Activated naive CD8-positive, alpha-beta T cell treated with anti-CD3 and anti-CD28 coated beads, Interleukin-2, amount 10 ng/mL, durations not matched to agents 7 days and 5 days (primary cell): ENCODE measurements around the gene NAIF1. TPM values are rescaled to one million over a fixed set of nuclear protein-coding genes. Genes with fewer than 3 reads are reported as not detected.
"Not testable (repeated sequence)": the region's sequence is repeated elsewhere in the genome, so short reads cannot be mapped to it uniquely, and the experiment has no call there.

Source experiments
- ATAC-seq: fragments of 150-1000 bp; cut with Tn5 transposase; one replicate; pipeline ENCODE4 v1.10.0; 2021; ENCODE audit warnings: low read depth, moderate library complexity
- POLR2A ChIA-PET: fragments of 350-600 bp; sonication (Branson Sonifier 250); formaldehyde crosslinking; loops from one replicate; lab custom pipeline; 2021; ENCODE audit warnings: antibody characterized with exemption; lab: Charles Lee
- DNase-seq: peaks from one replicate; pipeline ENCODE4 v3.0.0; 2021
- H3K27ac Mint-ChIP-seq: one replicate; pipeline ENCODE4 v1.8.0; 2022; ENCODE audit warnings: mild to moderate bottlenecking, mixed read lengths
- H3K27me3 Mint-ChIP-seq: one replicate; pipeline ENCODE4 v1.8.0; 2022; ENCODE audit warnings: mild to moderate bottlenecking, moderate library complexity, mixed read lengths
- H3K36me3 Mint-ChIP-seq: one replicate; pipeline ENCODE4 v1.8.0; 2021; ENCODE audit warnings: mild to moderate bottlenecking, mixed read lengths
- H3K4me1 Mint-ChIP-seq: one replicate; pipeline ENCODE4 v1.8.0; 2021; ENCODE audit warnings: mixed read lengths
- H3K4me3 Mint-ChIP-seq: one replicate; pipeline ENCODE4 v1.8.0; 2022; ENCODE audit warnings: mild to moderate bottlenecking, moderate library complexity, mixed read lengths
- H3K9me3 Mint-ChIP-seq: one replicate; pipeline ENCODE4 v1.8.0; 2021; ENCODE audit warnings: mixed read lengths
- total RNA-seq, 2 experiments: library from RNA; stranded (reverse); gene quantifications; one replicate each; pipeline ENCODE4 v1.2.3, GENCODE V29; 2021

NAIF1 gene
- 10 to 100 TPM; 11.8 to 13.2 TPM for total RNA-seq

- Mint-ChIP-seq H3K27ac (peak within 1 kb of the TSS; percentile 81), H3K4me1 (peaks cover 34% of the 10 kb centered on the region)
These were observed at the start of gene NAIF1 for GRCh38 chr9:128066713-128067644. NAIF1 (minus strand) TSS chr9:128067320; CDS start chr9:128067101, 219 bp downstream.

DNA sequence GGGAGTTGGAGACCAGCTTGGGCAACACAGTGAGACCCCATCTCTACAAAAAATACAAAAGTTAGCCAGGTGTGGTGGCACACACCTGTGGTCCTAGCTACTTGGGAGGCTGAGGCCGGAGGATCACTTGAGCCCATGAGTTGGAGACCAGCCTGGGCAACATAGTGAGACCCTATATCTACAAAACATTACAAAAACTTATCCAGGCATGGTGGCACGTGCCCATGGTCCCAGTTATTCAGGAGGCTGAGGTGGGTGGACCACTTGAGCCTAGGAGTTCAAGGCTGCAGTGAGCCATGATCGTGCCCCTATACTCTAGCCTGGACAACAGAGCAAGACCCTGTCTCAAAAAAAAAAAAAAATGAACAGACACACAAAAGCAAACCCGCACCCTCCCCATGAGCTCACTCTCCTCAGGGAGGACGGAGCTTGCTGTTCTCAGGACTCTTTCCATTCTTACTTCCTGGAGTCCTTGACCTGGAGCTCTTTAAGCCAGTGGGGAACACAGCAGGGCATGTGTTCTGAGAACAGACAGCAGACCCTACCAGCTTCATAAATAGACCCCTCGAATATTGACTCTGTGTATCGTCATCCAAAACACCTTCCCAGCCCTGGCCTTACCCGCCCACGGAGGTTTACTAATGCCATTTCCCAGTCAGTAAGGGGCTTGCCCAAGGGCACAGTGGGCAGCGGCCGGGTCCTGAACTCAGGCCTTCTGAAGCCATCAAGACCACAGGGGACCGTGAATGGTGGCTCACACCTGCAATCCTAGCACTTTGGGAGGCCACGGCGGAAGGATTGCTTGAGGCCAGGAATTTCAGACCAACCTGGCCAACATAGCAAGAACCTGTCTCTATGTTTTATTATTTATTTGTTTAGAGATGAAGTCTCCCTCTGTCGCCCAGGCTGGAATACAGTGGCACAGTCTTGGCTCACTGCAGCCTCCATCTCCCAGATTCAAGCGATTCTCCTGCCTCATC is 49.3 kb upstream of the NAIF1 start:
- H3K4me1 Mint-ChIP-seq, result peaks cover 8% of the 10 kb centered on the region
- H3K9me3 Mint-ChIP-seq, result no peaks in the 10 kb centered on the region
- no peak for ATAC-seq
- no peak for DNase-seq
- H3K36me3 Mint-ChIP-seq, result peaks cover 6% of the 10 kb centered on the region
- POLR2A ChIA-PET, result no interaction called here
- H3K27me3 Mint-ChIP-seq, result no peaks in the 10 kb centered on the region
- no peak overlapping the region for H3K4me3 Mint-ChIP-seq
- H3K27ac Mint-ChIP-seq, result no peak overlapping the region

More at GRCh38 chr9:128066713-128067644, at the start of gene NAIF1:
- DNase-seq (peak; percentile 94), ATAC-seq (peak; percentile 75)
- Mint-ChIP-seq H3K27me3 (no peaks in the 10 kb centered on the region), H3K36me3 (peaks cover 9% of the 10 kb centered on the region), H3K9me3 (no peaks in the 10 kb centered on the region), H3K4me3 (peak within 1 kb of the TSS; percentile 94)
- POLR2A ChIA-PET, result interaction anchor here (0.6 to 3.4 kb wide), 14 partner anchors 9 to 163 kb away, joined by 3 to 22 read pairs (median 5); no protein-coding TSS in a partner anchor

GRCh38 chr9:128115187-128116103 is 48.3 kb upstream of the NAIF1 start:
- no peak overlapping the region for H3K4me3 Mint-ChIP-seq
- peaks cover 8% of the 10 kb centered on the region for H3K4me1 Mint-ChIP-seq
- no peak overlapping the region for H3K27ac Mint-ChIP-seq
- no peaks in the 10 kb centered on the region for H3K9me3 Mint-ChIP-seq
- POLR2A ChIA-PET, result no interaction called here
- H3K27me3 Mint-ChIP-seq, result no peaks in the 10 kb centered on the region
- H3K36me3 Mint-ChIP-seq, result peaks cover 6% of the 10 kb centered on the region
- DNase-seq, result no peak
- ATAC-seq, result no peak

DNA sequence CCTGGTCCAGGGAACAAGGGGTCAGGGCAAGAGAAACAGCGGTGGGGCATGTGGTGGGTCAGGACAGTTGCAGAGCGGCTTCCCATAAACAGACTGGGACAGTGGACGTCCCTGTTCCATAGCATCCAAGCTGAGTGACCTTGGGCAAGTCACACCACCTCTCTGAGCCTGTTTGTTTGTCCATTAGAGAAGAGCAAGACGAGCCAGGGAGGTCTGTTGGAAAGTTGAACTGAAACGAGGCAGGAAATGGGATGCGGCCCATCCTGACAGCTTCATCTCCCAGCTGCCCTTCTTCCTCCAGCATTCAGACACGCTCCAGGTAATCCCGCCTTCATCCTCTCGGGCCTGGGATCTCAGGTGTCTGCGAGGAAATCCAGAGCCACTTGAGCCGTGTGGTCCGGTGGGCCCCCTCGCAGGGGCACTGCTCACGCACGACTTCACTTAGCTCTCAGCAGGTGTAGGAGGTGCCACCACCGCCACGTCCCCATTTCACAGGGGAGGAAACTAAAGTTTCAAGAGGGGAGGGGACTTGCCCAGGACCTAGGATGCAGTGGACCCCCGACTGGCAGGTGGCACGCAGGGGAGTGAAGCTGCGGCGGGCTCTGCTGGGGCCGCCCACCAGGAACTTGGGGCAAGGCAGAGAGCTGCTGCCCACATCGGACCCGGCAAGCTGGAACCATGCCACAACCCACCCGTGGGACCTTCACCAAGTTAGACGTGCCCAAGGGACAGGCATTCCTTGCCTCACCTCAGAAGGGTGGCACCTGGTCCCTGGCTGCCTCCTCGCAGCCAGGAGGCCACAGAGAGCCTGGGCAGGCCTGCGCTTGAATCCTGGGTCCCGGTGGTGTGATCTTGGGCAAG is 47.4 kb upstream of the NAIF1 start:
- DNase-seq (no peak), ATAC-seq (no peak)
- Mint-ChIP-seq H3K27ac (no peak overlapping the region), H3K4me3 (no peak overlapping the region), H3K36me3 (peaks cover 6% of the 10 kb centered on the region), H3K27me3 (no peaks in the 10 kb centered on the region), H3K9me3 (no peaks in the 10 kb centered on the region), H3K4me1 (peaks cover 8% of the 10 kb centered on the region)
- POLR2A ChIA-PET, result no interaction called here

GRCh38 chr9:128113526-128114325 is 46.6 kb upstream of the NAIF1 start:
- no peak for DNase-seq
- H3K27ac Mint-ChIP-seq, result no peak overlapping the region
- ATAC-seq, result no peak

GRCh38 chr9:128111726-128112125 is 44.6 kb upstream of the NAIF1 start:
- H3K4me1 Mint-ChIP-seq, H3K4me3 Mint-ChIP-seq, DNase-seq, H3K36me3 Mint-ChIP-seq, H3K27me3 Mint-ChIP-seq, ATAC-seq, H3K9me3 Mint-ChIP-seq: not testable (repeated sequence)
- H3K27ac Mint-ChIP-seq, result peak overlapping the region; percentile 34
- POLR2A ChIA-PET, result interaction anchor here (0.7 kb wide), 1 partner anchor 168 kb away, joined by 3 read pairs; no protein-coding TSS in a partner anchor

More at GRCh38 chr9:128113526-128114325, 46.6 kb upstream of the NAIF1 start:
- Mint-ChIP-seq H3K9me3 (no peaks in the 10 kb centered on the region), H3K4me1 (peaks cover 8% of the 10 kb centered on the region), H3K27me3 (no peaks in the 10 kb centered on the region), H3K36me3 (peaks cover 6% of the 10 kb centered on the region), H3K4me3 (no peak overlapping the region)
- POLR2A ChIA-PET, result no interaction called here

GRCh38 chr9:128109050-128109709 is 42.1 kb upstream of the NAIF1 start:
- Mint-ChIP-seq H3K4me1 (peaks cover 6% of the 10 kb centered on the region), H3K9me3 (no peaks in the 10 kb centered on the region), H3K36me3 (peaks cover 13% of the 10 kb centered on the region), H3K4me3 (no peak overlapping the region), H3K27ac (no peak overlapping the region), H3K27me3 (no peaks in the 10 kb centered on the region)
- DNase-seq (no peak), ATAC-seq (no peak)
- POLR2A ChIA-PET, result interaction anchor here (0.6 to 0.9 kb wide), 2 partner anchors 41 to 128 kb away, joined by 3 read pairs; partner anchors contain the start of gene SLC25A25

GRCh38 chr9:128108269-128109049 is 41.3 kb upstream of the NAIF1 start:
- Mint-ChIP-seq H3K36me3 (peaks cover 13% of the 10 kb centered on the region), H3K27ac (no peak overlapping the region), H3K9me3 (no peaks in the 10 kb centered on the region), H3K27me3 (no peaks in the 10 kb centered on the region), H3K4me1 (peaks cover 12% of the 10 kb centered on the region), H3K4me3 (no peak overlapping the region)
- no peak for DNase-seq
- POLR2A ChIA-PET, result interaction anchor here (0.6 kb wide), 1 partner anchor 127 kb away, joined by 3 read pairs; no protein-coding TSS in a partner anchor
- ATAC-seq, result no peak

DNA sequence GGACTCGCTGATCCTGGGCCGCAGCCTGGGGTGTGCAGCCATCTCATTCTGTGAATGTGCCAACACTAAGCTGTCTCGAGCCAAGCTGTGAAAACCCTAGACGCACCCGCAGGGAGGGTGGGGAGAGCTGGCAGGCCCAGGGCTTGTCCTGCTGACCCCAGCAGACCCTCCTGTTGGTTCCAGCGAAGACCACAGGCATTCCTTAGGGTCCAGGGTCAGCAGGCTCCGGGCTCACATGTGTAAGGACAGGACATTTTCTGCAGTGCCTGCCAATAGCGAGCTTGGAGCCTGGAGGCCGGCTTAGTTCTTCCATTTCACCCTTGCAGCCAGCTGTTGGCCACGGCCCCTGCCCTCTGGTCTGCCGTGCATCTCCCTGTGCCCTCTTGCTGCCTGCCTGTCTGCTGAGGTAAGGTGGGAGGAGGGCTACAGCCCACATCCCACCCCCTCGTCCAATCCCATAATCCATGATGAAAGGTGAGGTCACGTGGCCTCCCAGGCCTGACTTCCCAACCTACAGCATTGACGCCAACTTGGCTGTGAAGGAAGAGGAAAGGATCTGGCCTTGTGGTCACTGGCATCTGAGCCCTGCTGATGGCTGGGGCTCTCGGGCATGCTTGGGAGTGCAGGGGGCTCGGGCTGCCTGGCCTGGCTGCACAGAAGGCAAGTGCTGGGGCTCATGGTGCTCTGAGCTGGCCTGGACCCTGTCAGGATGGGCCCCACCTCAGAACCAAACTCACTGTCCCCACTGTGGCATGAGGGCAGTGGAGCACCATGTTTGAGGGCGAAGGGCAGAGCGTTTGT is 40.5 kb upstream of the NAIF1 start:
- H3K9me3 Mint-ChIP-seq, result no peaks in the 10 kb centered on the region
- no peak overlapping the region for H3K4me3 Mint-ChIP-seq
- H3K27ac Mint-ChIP-seq, result no peak overlapping the region
- H3K27me3 Mint-ChIP-seq, result no peaks in the 10 kb centered on the region
- POLR2A ChIA-PET, result no interaction called here
- no peak for DNase-seq
- ATAC-seq, result no peak
- peaks cover 18% of the 10 kb centered on the region for H3K4me1 Mint-ChIP-seq
- peaks cover 16% of the 10 kb centered on the region for H3K36me3 Mint-ChIP-seq
